ENCODE measurements around the gene RPS15A.

DNA sequence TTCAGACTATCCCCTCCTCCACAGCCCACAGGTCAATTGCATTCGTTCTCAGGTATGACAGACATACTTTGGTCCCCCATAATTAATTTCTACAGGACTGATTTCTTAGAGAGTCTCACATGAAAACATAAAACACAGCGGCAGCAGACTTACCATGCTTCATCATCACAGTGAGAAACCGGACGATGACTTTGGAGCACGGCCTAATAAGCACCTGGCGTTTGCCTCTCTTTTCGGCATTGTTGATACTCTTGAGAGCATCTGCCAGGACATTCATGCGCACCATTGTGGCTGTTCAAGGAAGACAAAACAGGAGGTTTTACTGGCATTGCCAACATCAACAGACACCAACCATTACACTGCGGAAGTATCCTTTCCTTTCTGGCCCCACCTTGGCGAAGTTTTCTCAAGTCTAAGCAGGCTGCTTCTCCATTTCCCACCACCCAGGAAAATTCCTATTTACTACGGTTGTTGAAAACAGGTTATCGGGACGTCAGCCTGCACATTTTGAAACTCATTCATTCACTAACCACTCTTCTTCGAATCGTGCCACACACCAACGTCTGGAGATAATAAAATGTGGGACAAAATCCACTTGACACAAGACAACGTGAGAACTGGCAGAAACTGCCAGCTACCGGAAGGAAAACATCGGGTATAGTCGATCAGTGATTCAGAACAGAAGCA lies 1.2 kb downstream of the RPS15A start:
- TF ChIP-seq CTCF (IDR thresholded peaks at IDR 0.05; ENCODE audit: control extremely low read depth in 1 of 3, insufficient read depth in 1 of 3, low read depth in 1 of 3, low read length in 3 of 3) (no peak), EP300 (IDR thresholded peaks at IDR 0.05; ENCODE audit: borderline replicate concordance in 1 of 2, low read depth in 2 of 2, low read length in 2 of 2) (no peak), POLR2A (IDR thresholded peaks at IDR 0.05; ENCODE audit: control extremely low read depth in 1 of 2, low read depth in 2 of 2, low read length in 2 of 2) (no peak), EZH2 (IDR thresholded peaks at IDR 0.05; ENCODE audit: low read depth, low read length, severe bottlenecking) (no peak)
